Mesenchymal stem cell (in vitro differentiated cells and primary cell): Measurements from ENCODE around the gene DLGAP1.

ENCODE experiments used
- DNase-seq: peaks from one replicate; pipeline ENCODE4 v3.0.0-alpha.2; 2013
- H2AFZ ChIP-seq: one replicate; pipeline ENCODE4 v1.6.1; 2013; ENCODE audit warnings: low read depth, mild to moderate bottlenecking, control low read depth, inconsistent platforms, low read length, moderate library complexity
- H2AK5ac ChIP-seq: 2 replicates; pipeline ENCODE4 v1.6.1; 2013; ENCODE audit warnings: low read length, moderate library complexity, mild to moderate bottlenecking, inconsistent platforms; ENCODE audit not compliant: severe bottlenecking
- H2BK120ac ChIP-seq: one replicate; pipeline ENCODE4 v1.6.1; 2013; ENCODE audit warnings: low read depth, mild to moderate bottlenecking, inconsistent platforms, low read length, moderate library complexity
- H2BK12ac ChIP-seq, 2 experiments: one replicate each; pipeline ENCODE4 v1.6.1; 2013; ENCODE audit warnings: inconsistent platforms in 2 of 2, low read length in 2 of 2, mild to moderate bottlenecking in 2 of 2, moderate library complexity in 2 of 2, control low read depth in 1 of 2
- H2BK15ac ChIP-seq: one replicate; pipeline ENCODE4 v1.6.1; 2013; ENCODE audit warnings: mild to moderate bottlenecking, low read depth, inconsistent platforms; ENCODE audit not compliant: poor library complexity, severe bottlenecking
- H2BK5ac ChIP-seq: 2 replicates; pipeline ENCODE4 v1.6.1; 2013; ENCODE audit warnings: low read depth, mild to moderate bottlenecking, low read length, control low read depth, inconsistent platforms; ENCODE audit not compliant: poor library complexity, severe bottlenecking
- H3K14ac ChIP-seq, 2 experiments: one replicate each; pipeline ENCODE4 v1.6.1; 2013; ENCODE audit warnings: inconsistent platforms in 2 of 2, low read length in 2 of 2, control low read depth in 1 of 2, mild to moderate bottlenecking in 1 of 2, moderate library complexity in 1 of 2
- H3K18ac ChIP-seq, 2 experiments: one replicate each; pipeline ENCODE4 v1.6.1; 2013; ENCODE audit warnings: inconsistent platforms in 2 of 2, low read length in 2 of 2, control low read depth in 1 of 2, low read depth in 1 of 2, mild to moderate bottlenecking in 1 of 2
- H3K23ac ChIP-seq, 2 experiments: one replicate each; pipeline ENCODE4 v1.6.1; 2013; ENCODE audit warnings: inconsistent platforms in 2 of 2, low read length in 2 of 2, mild to moderate bottlenecking in 2 of 2, moderate library complexity in 2 of 2, control low read depth in 1 of 2
- H3K27ac ChIP-seq: 2 replicates; pipeline ENCODE4 v1.5.1; 2013; ENCODE audit warnings: mild to moderate bottlenecking, moderate library complexity, low read length, control low read depth, inconsistent platforms; ENCODE audit not compliant: poor library complexity, severe bottlenecking
- H3K27me3 ChIP-seq, 2 experiments: 2 replicates each; pipeline versions ENCODE4 v1.6.1 to v1.7.0; 2013; ENCODE audit warnings: low read length in 2 of 2, mild to moderate bottlenecking in 2 of 2, moderate library complexity in 2 of 2, control low read depth in 1 of 2, inconsistent platforms in 1 of 2; ENCODE audit not compliant: control insufficient read depth in 1 of 2, insufficient read depth in 1 of 2
- H3K36me3 ChIP-seq, 2 experiments: 2 replicates each; pipeline versions ENCODE4 v1.6.1 to v1.7.0; 2013; ENCODE audit warnings: low read length in 2 of 2, control low read depth in 1 of 2, inconsistent platforms in 1 of 2, low read depth in 1 of 2, mild to moderate bottlenecking in 1 of 2; ENCODE audit not compliant: insufficient read depth in 2 of 2, control insufficient read depth in 1 of 2
- H3K4ac ChIP-seq, 2 experiments: one replicate each; pipeline ENCODE4 v1.6.1; 2013; ENCODE audit warnings: inconsistent platforms in 2 of 2, low read length in 2 of 2, mild to moderate bottlenecking in 2 of 2, moderate library complexity in 2 of 2, control low read depth in 1 of 2, low read depth in 1 of 2
- H3K4me1 ChIP-seq: 2 replicates; pipeline ENCODE4 v1.6.1; 2013; ENCODE audit warnings: low read depth, low read length, control low read depth; ENCODE audit not compliant: control insufficient read depth, insufficient read depth
- H3K4me2 ChIP-seq: 2 replicates; pipeline ENCODE4 v1.6.1; 2013; ENCODE audit warnings: low read length, mild to moderate bottlenecking, inconsistent platforms; ENCODE audit not compliant: poor library complexity, severe bottlenecking
- H3K4me3 ChIP-seq, 2 experiments: 2 replicates each; pipeline versions ENCODE4 v1.5.1 to v1.7.0; 2013; ENCODE audit warnings: low read length in 2 of 2, mild to moderate bottlenecking in 2 of 2, control low read depth in 1 of 2, low read depth in 1 of 2; ENCODE audit not compliant: insufficient read depth in 1 of 2
- H3K79me1 ChIP-seq: replicated peaks from 2 replicates; pipeline ENCODE4 v1.6.1; 2013; ENCODE audit warnings: mild to moderate bottlenecking, control low read depth, low read length, inconsistent platforms; ENCODE audit not compliant: poor library complexity, severe bottlenecking
- H3K9ac ChIP-seq: 2 replicates; pipeline ENCODE4 v1.7.0; 2013; ENCODE audit warnings: mild to moderate bottlenecking, low read length, moderate library complexity
- H3K9me3 ChIP-seq: 2 replicates; pipeline ENCODE4 v1.7.0; 2013; ENCODE audit warnings: mild to moderate bottlenecking, low read length; ENCODE audit not compliant: control insufficient read depth
- H4K8ac ChIP-seq: one replicate; pipeline ENCODE4 v1.6.1; 2013; ENCODE audit warnings: inconsistent platforms, mild to moderate bottlenecking, low read length, moderate library complexity
- H4K91ac ChIP-seq: one replicate; pipeline ENCODE4 v1.6.1; 2013; ENCODE audit warnings: mild to moderate bottlenecking, low read length, inconsistent platforms
- WGBS: methylation state at CpG from one replicate; pipeline ENCODE4 v1.1.7; 2013; ENCODE audit warnings: mixed read lengths; 5-methylcytosine and 5-hydroxymethylcytosine counted together

Gene DLGAP1

GRCh38 chr18:4453874-4454536 lies 1.1 kb downstream of the DLGAP1 start:
- peaks cover 11% of the 10 kb centered on the region for H3K4me1 ChIP-seq
- H3K4me2 ChIP-seq: peak overlapping the region; percentile 34
- no peak overlapping the region for H2BK12ac ChIP-seq
- no peak for DNase-seq
- H2BK15ac ChIP-seq: no peak overlapping the region
- no peaks in the 10 kb centered on the region for H3K36me3 ChIP-seq
- no peak overlapping the region for H3K4me3 ChIP-seq
- WGBS: 1% methylated on average over 46 of the region's 46 CpGs
- H2BK5ac ChIP-seq: no peak overlapping the region
- H3K27ac ChIP-seq: no peak overlapping the region
- no peak overlapping the region for H3K18ac ChIP-seq
- H4K91ac ChIP-seq: no peak overlapping the region
- H2AK5ac ChIP-seq: no peak overlapping the region
- H3K9me3 ChIP-seq: no peaks in the 10 kb centered on the region
- no peak overlapping the region for H3K14ac ChIP-seq
- H3K27me3 ChIP-seq: peaks cover 22 to 67% of the 10 kb centered on the region in 2 experiments
- no peak overlapping the region for H3K4ac ChIP-seq
- no peak overlapping the region for H4K8ac ChIP-seq
- H3K23ac ChIP-seq: peak overlapping the region in 1 of 2 experiments; percentile 59
- H3K9ac ChIP-seq: no peak overlapping the region
- no peak overlapping the region for H2BK120ac ChIP-seq
- H3K79me1 ChIP-seq: no peaks in the 10 kb centered on the region
- no peak overlapping the region for H2AFZ ChIP-seq

- Histone ChIP-seq H4K8ac (no peak overlapping the region), H3K79me1 (no peaks in the 10 kb centered on the region), H2AK5ac (no peak overlapping the region), H3K4ac (no peak overlapping the region), H2AFZ (no peak overlapping the region), H3K36me3 (no peaks in the 10 kb centered on the region), H4K91ac (no peak overlapping the region), H3K4me3 (no peak overlapping the region), H2BK5ac (no peak overlapping the region), H2BK120ac (no peak overlapping the region), H3K9ac (no peak overlapping the region), H3K9me3 (no peaks in the 10 kb centered on the region), H3K18ac (no peak overlapping the region), H2BK15ac (no peak overlapping the region), H3K14ac (no peak overlapping the region), H3K23ac (no peak overlapping the region), H3K4me2 (no peak overlapping the region), H3K4me1 (peaks cover 11% of the 10 kb centered on the region), H2BK12ac (no peak overlapping the region), H3K27ac (no peak overlapping the region), H3K27me3 (peaks cover 22 to 68% of the 10 kb centered on the region in 2 experiments)
- 0% methylated on average over 3 of the region's 8 CpGs for WGBS
- DNase-seq: no peak
These were observed 1.6 kb downstream of the DLGAP1 start for GRCh38 chr18:4453567-4453873.

- Histone ChIP-seq H3K79me1 (no peaks in the 10 kb centered on the region), H3K27me3 (peaks cover 14 to 54% of the 10 kb centered on the region in 2 experiments), H3K18ac (no peak overlapping the region), H2BK5ac (no peak overlapping the region), H3K14ac (no peak overlapping the region), H3K9me3 (no peaks in the 10 kb centered on the region), H2BK120ac (no peak overlapping the region), H2AK5ac (no peak overlapping the region), H3K36me3 (no peaks in the 10 kb centered on the region), H3K4me2 (no peak overlapping the region), H2BK12ac (no peak overlapping the region), H2BK15ac (no peak overlapping the region), H3K23ac (no peak overlapping the region), H4K8ac (no peak overlapping the region), H3K9ac (no peak overlapping the region), H3K4me3 (no peak overlapping the region), H3K4ac (no peak overlapping the region), H2AFZ (no peak overlapping the region), H3K27ac (no peak overlapping the region), H3K4me1 (peaks cover 9% of the 10 kb centered on the region), H4K91ac (no peak overlapping the region)
- no peak for DNase-seq
- 32% methylated on average over 2 of the region's 2 CpGs for WGBS
These were observed 4.9 kb downstream of the DLGAP1 start for GRCh38 chr18:4450065-4450658.

GRCh38 chr18:4445902-4446301 lies 9.2 kb downstream of the DLGAP1 start:
- Histone ChIP-seq H3K27me3 (peaks cover 0 to 18% of the 10 kb centered on the region in 2 experiments), H3K14ac (no peak overlapping the region)
- WGBS: 66% methylated on average over 3 of the region's 4 CpGs

More at GRCh38 chr18:4445902-4446301, 9.2 kb downstream of the DLGAP1 start:
- Histone ChIP-seq H4K8ac (no peak overlapping the region), H2BK15ac (no peak overlapping the region), H3K36me3 (no peaks in the 10 kb centered on the region), H2AFZ (no peak overlapping the region), H3K27ac (no peak overlapping the region), H3K4me2 (no peak overlapping the region), H3K9me3 (no peaks in the 10 kb centered on the region), H4K91ac (no peak overlapping the region), H2BK5ac (no peak overlapping the region), H3K9ac (no peak overlapping the region), H3K4ac (no peak overlapping the region), H2BK12ac (no peak overlapping the region), H2AK5ac (no peak overlapping the region), H3K79me1 (no peaks in the 10 kb centered on the region), H2BK120ac (no peak overlapping the region), H3K18ac (no peak overlapping the region), H3K23ac (no peak overlapping the region), H3K4me3 (no peak overlapping the region), H3K4me1 (no peaks in the 10 kb centered on the region)
- no peak for DNase-seq
